ENCODE results near the gene NTMT1.

DNA sequence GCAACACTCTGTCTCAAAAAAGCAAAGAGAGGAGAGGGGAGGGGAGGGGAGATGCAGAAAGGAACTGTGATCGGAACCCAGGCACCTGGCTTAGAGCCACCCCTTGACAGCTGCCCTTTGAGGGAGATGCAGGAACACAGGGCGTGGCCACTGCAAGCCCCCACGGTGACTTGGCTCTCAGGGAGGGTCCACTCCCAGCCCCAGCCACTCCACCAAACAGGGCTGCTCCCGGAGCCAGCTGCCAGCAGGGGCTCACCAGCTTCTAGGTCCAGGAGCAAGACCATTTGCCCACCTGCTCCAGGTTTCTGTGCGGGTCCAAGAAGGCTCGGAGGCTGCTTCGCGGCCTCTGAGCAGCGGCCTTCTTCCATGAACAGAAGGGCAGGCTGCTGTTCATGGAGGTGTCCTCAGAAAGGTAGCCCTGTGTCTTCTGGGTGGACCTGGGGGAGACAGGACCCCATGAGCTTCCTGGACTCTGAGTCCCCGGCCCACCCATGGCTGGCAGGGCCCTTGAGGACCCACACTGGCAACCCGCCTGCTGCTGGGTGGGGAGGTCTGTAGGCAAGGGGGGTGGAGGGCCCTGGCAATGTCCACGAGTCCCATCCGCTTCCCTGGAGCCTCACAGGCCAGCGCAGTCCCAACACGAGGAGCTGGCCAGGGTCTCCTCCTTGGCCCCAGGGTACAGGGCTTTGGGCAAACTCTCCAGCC lies 13.0 kb upstream of the NTMT1 start:
- TF ChIP-seq, protein P1, sequence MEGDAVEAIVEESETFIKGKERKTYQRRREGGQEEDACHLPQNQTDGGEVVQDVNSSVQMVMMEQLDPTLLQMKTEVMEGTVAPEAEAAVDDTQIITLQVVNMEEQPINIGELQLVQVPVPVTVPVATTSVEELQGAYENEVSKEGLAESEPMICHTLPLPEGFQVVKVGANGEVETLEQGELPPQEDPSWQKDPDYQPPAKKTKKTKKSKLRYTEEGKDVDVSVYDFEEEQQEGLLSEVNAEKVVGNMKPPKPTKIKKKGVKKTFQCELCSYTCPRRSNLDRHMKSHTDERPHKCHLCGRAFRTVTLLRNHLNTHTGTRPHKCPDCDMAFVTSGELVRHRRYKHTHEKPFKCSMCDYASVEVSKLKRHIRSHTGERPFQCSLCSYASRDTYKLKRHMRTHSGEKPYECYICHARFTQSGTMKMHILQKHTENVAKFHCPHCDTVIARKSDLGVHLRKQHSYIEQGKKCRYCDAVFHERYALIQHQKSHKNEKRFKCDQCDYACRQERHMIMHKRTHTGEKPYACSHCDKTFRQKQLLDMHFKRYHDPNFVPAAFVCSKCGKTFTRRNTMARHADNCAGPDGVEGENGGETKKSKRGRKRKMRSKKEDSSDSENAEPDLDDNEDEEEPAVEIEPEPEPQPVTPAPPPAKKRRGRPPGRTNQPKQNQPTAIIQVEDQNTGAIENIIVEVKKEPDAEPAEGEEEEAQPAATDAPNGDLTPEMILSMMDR (IDR thresholded peaks at IDR 0.05; ENCODE audit: poor library complexity): no peak
- TF ChIP-seq EZH2phosphoT487 (IDR thresholded peaks at IDR 0.05; ENCODE audit: low read depth, severe bottlenecking, unreplicated experiment) (no peak), EZH2 (IDR thresholded peaks at IDR 0.05; ENCODE audit: borderline replicate concordance) (no peak)

Data from hepatocyte (in vitro differentiated cells).